Esophagus squamous epithelium (tissue), 4 donors: Measurements from ENCODE around the gene CCN5.

Source experiments
- CTCF ChIP-seq, 6 experiments: fragments of 450-650 bp in 4 of 6; fragments of 200-600 bp in 2 of 6; sonication (generic) in 2 of 6; IDR thresholded peaks; one replicate each; pipeline ENCODE4 v1.5.1; 2016 to 2019; ENCODE audit warnings: antibody characterized with exemption in 6 of 6, mild to moderate bottlenecking in 4 of 6, moderate library complexity in 4 of 6
- POLR2A ChIP-seq, 4 donors: fragments of 450-650 bp; IDR thresholded peaks; one replicate each; pipeline ENCODE4 v1.6.1; 2017; ENCODE audit warnings: antibody characterized with exemption in 4 of 4, mild to moderate bottlenecking in 4 of 4, moderate library complexity in 3 of 4

- no peak for TF ChIP-seq CTCF (IDR thresholded peaks at IDR 0.05)
- no peak for TF ChIP-seq POLR2A (IDR thresholded peaks at IDR 0.05)
Measured at GRCh38 chr20:44695674-44696300, 19.4 kb upstream of the CCN5 start.
